B cell (primary cell): ENCODE results near the gene TTC28. TPM values are rescaled to one million over a fixed set of nuclear protein-coding genes. Genes with fewer than 3 reads are reported as not detected.

Source experiments
- ATAC-seq: fragments of 200-7000 bp; cut with Tn5 transposase; one replicate; pipeline ENCODE4 v1.10.0; 2021; ENCODE audit warnings: low read depth, mild to moderate bottlenecking, moderate number of reproducible peaks, moderate library complexity
- CTCF ChIA-PET: fragments of 350-600 bp; sonication (Branson Sonifier 250); formaldehyde crosslinking; loops from one replicate; lab custom pipeline; 2021; ENCODE audit warnings: antibody characterized with exemption, inconsistent platforms; lab: Charles Lee
- POLR2A ChIA-PET: fragments of 350-600 bp; sonication (Branson Sonifier 250); formaldehyde crosslinking; loops from one replicate; lab custom pipeline; 2021; ENCODE audit warnings: antibody characterized with exemption; lab: Charles Lee
- DNase-seq: peaks from one replicate; pipeline ENCODE4 v3.0.0; 2013
- H2AFZ ChIP-seq: 2 replicates; pipeline ENCODE4 v1.6.1; 2012; ENCODE audit warnings: mild to moderate bottlenecking, low read depth, low read length; ENCODE audit not compliant: insufficient read depth, poor library complexity, severe bottlenecking
- H3K27ac ChIP-seq, 2 donors: 1 replicate in 1 of 2; 2 replicates in 1 of 2; pipeline ENCODE4 v1.5.1; 2012 to 2013; ENCODE audit warnings: low read length in 2 of 2, mild to moderate bottlenecking in 2 of 2, moderate library complexity in 1 of 2
- H3K27me3 ChIP-seq, 4 experiments: fragments of 200-600 bp in 1 of 4; sonication (generic) in 1 of 4; replicated peaks in 1 of 4; 1 replicate in 2 of 4; 2 replicates in 2 of 4; pipeline versions ENCODE4 v1.6.1 to v1.7.0; 2013 to 2016; ENCODE audit warnings: low read length in 3 of 4, mild to moderate bottlenecking in 2 of 4, mixed read lengths in 1 of 4, moderate library complexity in 1 of 4; ENCODE audit not compliant: insufficient read depth in 4 of 4, control insufficient read depth in 3 of 4; ENCODE audit errors: control extremely low read depth in 1 of 4
- H3K36me3 ChIP-seq, 2 experiments: replicated peaks in 1 of 2; 1 replicate in 1 of 2; 2 replicates in 1 of 2; pipeline versions ENCODE4 v1.6.1 to v1.7.1; 2013; ENCODE audit warnings: low read length in 1 of 2; ENCODE audit not compliant: insufficient read depth in 2 of 2, control insufficient read depth in 1 of 2; ENCODE audit errors: control extremely low read depth in 1 of 2, extremely low read depth in 1 of 2
- H3K4me1 ChIP-seq, 2 donors: fragments of 200-600 bp in 1 of 2; sonication (generic) in 1 of 2; 1 replicate in 1 of 2; 2 replicates in 1 of 2; pipeline versions ENCODE4 v1.5.1 to v1.6.1; 2013 to 2017; ENCODE audit warnings: low read length in 2 of 2; ENCODE audit not compliant: control insufficient read depth in 2 of 2, insufficient read depth in 2 of 2
- H3K4me2 ChIP-seq: replicated peaks from 2 replicates; pipeline ENCODE3; 2012; ENCODE audit warnings: mild to moderate bottlenecking, low read depth, low read length; ENCODE audit not compliant: poor library complexity, severe bottlenecking
- H3K4me3 ChIP-seq, 5 experiments: fragments of 200-600 bp in 1 of 5; sonication (generic) in 1 of 5; 1 replicate in 3 of 5; 2 replicates in 2 of 5; pipeline versions ENCODE4 v1.5.1 to v1.7.0; 2011 to 2016; ENCODE audit warnings: low read length in 4 of 5, mild to moderate bottlenecking in 4 of 5, low read depth in 2 of 5, control low read depth in 1 of 5, moderate library complexity in 1 of 5; ENCODE audit not compliant: insufficient read depth in 1 of 5; ENCODE audit errors: control extremely low read depth in 1 of 5, extremely low read depth in 1 of 5
- H3K79me2 ChIP-seq: fragments of 200-600 bp; sonication (generic); one replicate; pipeline ENCODE4 v1.6.0; 2016; ENCODE audit warnings: low read length; ENCODE audit not compliant: control insufficient read depth, insufficient read depth
- H3K9ac ChIP-seq: fragments of 200-600 bp; sonication (generic); 2 replicates; pipeline ENCODE4 v1.6.1; 2017; ENCODE audit warnings: mild to moderate bottlenecking, low read length, moderate library complexity
- H3K9me3 ChIP-seq, 3 donors: one replicate each; pipeline versions ENCODE4 v1.6.1 to v1.7.1; 2013; ENCODE audit warnings: low read length in 2 of 3; ENCODE audit not compliant: control insufficient read depth in 2 of 3, insufficient read depth in 1 of 3; ENCODE audit errors: control extremely low read depth in 1 of 3
- H4K20me1 ChIP-seq: 2 replicates; pipeline ENCODE4 v1.6.0; 2012; ENCODE audit warnings: mild to moderate bottlenecking, low read length; ENCODE audit not compliant: insufficient read depth, control insufficient read depth, poor library complexity, severe bottlenecking
- H3K27ac Mint-ChIP-seq: one replicate; pipeline ENCODE4 v1.8.0; 2021; ENCODE audit warnings: mixed read lengths
- H3K27me3 Mint-ChIP-seq: one replicate; pipeline ENCODE4 v1.8.0; 2021; ENCODE audit warnings: mixed read lengths
- H3K4me1 Mint-ChIP-seq: one replicate; pipeline ENCODE4 v1.8.0; 2021; ENCODE audit warnings: mixed read lengths
- H3K4me3 Mint-ChIP-seq: one replicate; pipeline ENCODE4 v1.8.0; 2021; ENCODE audit warnings: mixed read lengths
- H3K9me3 Mint-ChIP-seq: one replicate; pipeline ENCODE4 v1.8.0; 2022; ENCODE audit warnings: mixed read lengths; ENCODE audit not compliant: insufficient read depth
- CTCF ChIP-seq: fragments of 200-600 bp; IDR thresholded peaks from one replicate; pipeline ENCODE4 v1.8.0; 2022; ENCODE audit warnings: antibody characterized with exemption, mild to moderate bottlenecking
- EZH2 ChIP-seq: IDR thresholded peaks from 2 replicates; pipeline ENCODE4 v1.6.1; 2012; ENCODE audit warnings: borderline replicate concordance, low read depth, mild to moderate bottlenecking, moderate library complexity, low read length; ENCODE audit not compliant: insufficient read depth, poor library complexity, severe bottlenecking
- WGBS: methylation state at CpG from one replicate; pipeline ENCODE4 v1.1.5; 2013; ENCODE audit warnings: missing lambda C conversion rate; ENCODE audit not compliant: insufficient coverage; 5-methylcytosine and 5-hydroxymethylcytosine counted together
- intact Hi-C: fragments of 100-400 bp; cut with micrococcal nuclease; formaldehyde crosslinking; loops from one replicate; pipeline ENCODE4 v1.10.0; 2022
- polyA plus RNA-seq: library from polyadenylated mRNA; depleted of rRNA; stranded (reverse); fragments of >200 nt; gene quantifications from 2 replicates; pipeline ENCODE4 v1.2.3, GENCODE V29; 2012
- total RNA-seq, 2 donors: library from RNA; stranded (reverse); fragments of 120-200 nt in 1 of 2; gene quantifications; 1 replicate in 1 of 2; 2 replicates in 1 of 2; pipeline versions ENCODE4 v1.2.3 to v1.2.4, GENCODE V29; 2013 to 2022

TTC28 gene
- total and polyA plus RNA-seq, 2 donors (not counting 1 experiment from before 2014, with no cell fraction given): 4.5 to 7.3 TPM

- no peaks in the 10 kb centered on the region for H3K79me2 ChIP-seq
- no peaks in the 10 kb centered on the region for H4K20me1 ChIP-seq
- TF ChIP-seq CTCF (no peak), EZH2 (no peak)
- no peak overlapping the region for H2AFZ ChIP-seq
- ATAC-seq (no peak), DNase-seq (no peak)
- ChIA-PET POLR2A (no interaction called here), CTCF (interaction anchor here (1.4 to 3.3 kb wide), 3 partner anchors 33 to 811 kb away, joined by 4 to 9 read pairs (median 6); no protein-coding TSS in a partner anchor)
- no peaks in the 10 kb centered on the region for H3K9me3 ChIP-seq
- 90% methylated on average over 7 of the region's 8 CpGs for WGBS
- H3K4me1 ChIP-seq: no peaks in the 10 kb centered on the region
- Mint-ChIP-seq H3K4me3 (no peak overlapping the region), H3K27ac (no peak overlapping the region), H3K27me3 (no peaks in the 10 kb centered on the region), H3K4me1 (peaks cover 2% of the 10 kb centered on the region), H3K9me3 (no peaks in the 10 kb centered on the region)
- no peaks in the 10 kb centered on the region for H3K27me3 ChIP-seq
- no peaks in the 10 kb centered on the region for H3K36me3 ChIP-seq
- H3K9ac ChIP-seq: no peak overlapping the region
- no peak overlapping the region for H3K27ac ChIP-seq
- intact Hi-C loops: no loop called here
- H3K4me3 ChIP-seq: no peak overlapping the region
- no peak overlapping the region for H3K4me2 ChIP-seq
These were observed 661.1 kb downstream of the TTC28 start for GRCh38 chr22:28018461-28018927.

- no peak overlapping the region for H3K27ac ChIP-seq
- no peak overlapping the region for H3K4me2 ChIP-seq
- H2AFZ ChIP-seq: no peak overlapping the region
- ChIA-PET CTCF (interaction anchor here (1.4 to 2.2 kb wide), 2 partner anchors 132 to 812 kb away, joined by 4 to 6 read pairs; no protein-coding TSS in a partner anchor), POLR2A (no interaction called here)
- intact Hi-C loops: no loop called here
- Mint-ChIP-seq H3K27ac (no peak overlapping the region), H3K9me3 (no peaks in the 10 kb centered on the region), H3K27me3 (no peaks in the 10 kb centered on the region), H3K4me3 (no peak overlapping the region), H3K4me1 (peaks cover 2% of the 10 kb centered on the region)
- no peaks in the 10 kb centered on the region for H3K79me2 ChIP-seq
- ATAC-seq (no peak), DNase-seq (no peak)
- no peaks in the 10 kb centered on the region for H3K36me3 ChIP-seq
- H4K20me1 ChIP-seq: no peaks in the 10 kb centered on the region
- no peak for TF ChIP-seq CTCF
- TF ChIP-seq EZH2: no peak
- H3K9me3 ChIP-seq: no peaks in the 10 kb centered on the region
- WGBS: 94% methylated on average over 3 of the region's 4 CpGs
- H3K9ac ChIP-seq: no peak overlapping the region
- H3K4me3 ChIP-seq: no peak overlapping the region
- H3K27me3 ChIP-seq: no peaks in the 10 kb centered on the region
- no peaks in the 10 kb centered on the region for H3K4me1 ChIP-seq
These were observed 661.8 kb downstream of the TTC28 start for GRCh38 chr22:28017859-28018258.
